HCT116 (cell line): ENCODE data around the gene PRR14. TPM values are rescaled to one million over a fixed set of nuclear protein-coding genes. Genes with fewer than 3 reads are reported as not detected.

ENCODE experiments used
- ATAC-seq: fragments of 200-7000 bp; cut with Tn5 transposase; 2 replicates; pipeline ENCODE4 v1.9.1; 2020; ENCODE audit warnings: mild to moderate bottlenecking, moderate library complexity
- BruUV-seq: library from RNA; stranded (reverse); fragments of 400-500 nt; replicated peaks from 2 replicates; lab custom pipeline; 2021; lab: Mats Ljungman, UMichigan
- CTCF ChIA-PET: fragments of 300-600 bp; sonication (Branson Sonifier 250); formaldehyde crosslinking; loops from one replicate; lab custom pipeline; 2021; ENCODE audit warnings: antibody characterized with exemption; lab: Charles Lee
- POLR2A ChIA-PET: fragments of 300-600, 350-600 bp; sonication (Branson Sonifier 250); formaldehyde crosslinking; loops from one replicate; lab custom pipeline; 2021; ENCODE audit warnings: antibody characterized with exemption; lab: Charles Lee
- RAD21 ChIA-PET, 2 experiments: fragments of 300-600 bp; sonication (Branson Sonifier 250); formaldehyde crosslinking; loops; one replicate each; lab custom pipeline; 2023; ENCODE audit warnings: low total read pairs in 2 of 2; ENCODE audit not compliant: uncharacterized antibody in 2 of 2, unreplicated experiment in 2 of 2, low non-redundant PET in 1 of 2; lab: Charles Lee
- DNase-seq: peaks from one replicate; pipeline ENCODE4 v3.0.0-alpha.2; 2010; ENCODE audit warnings: low read depth, low spot score
- H2AFZ ChIP-seq: fragments of 200-600 bp; shearing (Covaris generic), sonication (generic); 2 replicates; pipeline ENCODE4 v1.6.1; 2017; ENCODE audit warnings: low read depth, mixed run types, mixed read lengths, antibody characterized with exemption, low read length; ENCODE audit not compliant: poor library complexity, severe bottlenecking
- H3K27ac ChIP-seq: 2 replicates; pipeline ENCODE4 v1.5.1; 2012; ENCODE audit warnings: low read depth, low read length
- H3K27me3 ChIP-seq: fragments of 200-600 bp; sonication (generic); 2 replicates; pipeline ENCODE4 v1.6.1; 2016; ENCODE audit warnings: mixed run types, low read length, mixed read lengths; ENCODE audit not compliant: insufficient read depth
- H3K36me3 ChIP-seq, 2 experiments: fragments of 200-500 bp in 1 of 2; fragments of 200-600 bp in 1 of 2; sonication (Bioruptor generic) in 1 of 2; sonication (generic) in 1 of 2; 2 replicates each; pipeline versions ENCODE4 v1.5.1 to v1.6.1; 2014 to 2016; ENCODE audit warnings: low read length in 2 of 2, inconsistent platforms in 1 of 2, mixed read lengths in 1 of 2, mixed run types in 1 of 2; ENCODE audit not compliant: insufficient read depth in 2 of 2, control insufficient read depth in 1 of 2
- H3K4me1 ChIP-seq, 2 experiments: fragments of 200-600 bp in 1 of 2; sonication (generic) in 1 of 2; 2 replicates each; pipeline versions ENCODE4 v1.5.1 to v1.6.1; 2012 to 2017; ENCODE audit warnings: low read length in 2 of 2, inconsistent platforms in 1 of 2, mild to moderate bottlenecking in 1 of 2, mixed read lengths in 1 of 2, mixed run types in 1 of 2, moderate library complexity in 1 of 2; ENCODE audit not compliant: insufficient read depth in 2 of 2, control insufficient read depth in 1 of 2
- H3K4me2 ChIP-seq: fragments of 200-600 bp; sonication (generic); 2 replicates; pipeline ENCODE4 v1.6.1; 2017; ENCODE audit warnings: mixed run types, low read length, mixed read lengths
- H3K4me3 ChIP-seq, 2 experiments: fragments of 200-600 bp in 1 of 2; sonication (generic) in 1 of 2; replicated peaks in 1 of 2; 2 replicates each; pipeline ENCODE4 v1.5.1; 2011 to 2016; ENCODE audit warnings: low read length in 2 of 2, control low read depth in 1 of 2, low read depth in 1 of 2, mild to moderate bottlenecking in 1 of 2, mixed read lengths in 1 of 2, mixed run types in 1 of 2
- H3K79me2 ChIP-seq: fragments of 200-600 bp; sonication (generic); 2 replicates; pipeline ENCODE4 v1.6.1; 2017; ENCODE audit warnings: mild to moderate bottlenecking, mixed run types, low read length, moderate library complexity, mixed read lengths; ENCODE audit not compliant: insufficient read depth
- H3K9ac ChIP-seq: fragments of 200-600 bp; sonication (generic); 2 replicates; pipeline ENCODE4 v1.6.1; 2016; ENCODE audit warnings: low read length, mixed read lengths
- H3K9me2 ChIP-seq: fragments of 200-600 bp; sonication (generic), shearing (Covaris generic); 2 replicates; pipeline ENCODE4 v1.6.1; 2017; ENCODE audit warnings: mixed run types, mild to moderate bottlenecking, moderate library complexity; ENCODE audit not compliant: insufficient read depth
- H3K9me3 ChIP-seq, 2 experiments: fragments of 200-500 bp in 1 of 2; fragments of 200-600 bp in 1 of 2; sonication (Bioruptor generic) in 1 of 2; sonication (generic) in 1 of 2; 2 replicates each; pipeline ENCODE4 v1.6.1; 2014 to 2017; ENCODE audit warnings: low read length in 2 of 2, mixed read lengths in 2 of 2, inconsistent platforms in 1 of 2, low read depth in 1 of 2, mild to moderate bottlenecking in 1 of 2, mixed run types in 1 of 2, moderate library complexity in 1 of 2; ENCODE audit not compliant: control insufficient read depth in 1 of 2, insufficient read depth in 1 of 2
- H4K20me1 ChIP-seq: fragments of 200-600 bp; sonication (generic), shearing (Covaris generic); 2 replicates; pipeline ENCODE4 v1.6.1; 2017; ENCODE audit warnings: mixed run types, mild to moderate bottlenecking, moderate library complexity; ENCODE audit not compliant: insufficient read depth
- CBX3 ChIP-seq: IDR thresholded peaks from 2 replicates; pipeline ENCODE4 v1.6.1; 2012; ENCODE audit warnings: low read depth
- EZH2phosphoT487 ChIP-seq: fragments of 200-600 bp; IDR thresholded peaks from 2 replicates; pipeline ENCODE4 v1.6.1; 2018; ENCODE audit warnings: antibody characterized with exemption, borderline replicate concordance
- SRF ChIP-seq: IDR thresholded peaks from 2 replicates; pipeline ENCODE4 v1.6.1; 2012; ENCODE audit warnings: low read depth
- TCF7L2 ChIP-seq: IDR thresholded peaks from 2 replicates; pipeline ENCODE4 v1.7.0; 2011; ENCODE audit warnings: borderline replicate concordance, inconsistent platforms; ENCODE audit not compliant: insufficient read depth, insufficient read length; ENCODE audit errors: extremely low read depth
- YY1 ChIP-seq: IDR thresholded peaks from 2 replicates; pipeline ENCODE4 v1.6.1; 2011; ENCODE audit warnings: low read length, low read depth, moderate library complexity, mild to moderate bottlenecking; ENCODE audit not compliant: insufficient replicate concordance; ENCODE audit errors: extremely low read depth
- ZFX ChIP-seq: fragments of 450-650 bp; IDR thresholded peaks from 2 replicates; pipeline ENCODE4 v1.6.1; 2017
- intact Hi-C: fragments of 100-400 bp; cut with micrococcal nuclease; formaldehyde crosslinking; loops from 2 replicates; pipeline ENCODE4 v1.10.0; 2022
- total RNA-seq: library from RNA; stranded (reverse); gene quantifications from one replicate; pipeline ENCODE4 v1.2.1, GENCODE V29; 2021; ENCODE audit not compliant: unreplicated experiment

PRR14 gene
- total RNA-seq, 1 experiment from 2014 or later = 56.2 TPM

DNA sequence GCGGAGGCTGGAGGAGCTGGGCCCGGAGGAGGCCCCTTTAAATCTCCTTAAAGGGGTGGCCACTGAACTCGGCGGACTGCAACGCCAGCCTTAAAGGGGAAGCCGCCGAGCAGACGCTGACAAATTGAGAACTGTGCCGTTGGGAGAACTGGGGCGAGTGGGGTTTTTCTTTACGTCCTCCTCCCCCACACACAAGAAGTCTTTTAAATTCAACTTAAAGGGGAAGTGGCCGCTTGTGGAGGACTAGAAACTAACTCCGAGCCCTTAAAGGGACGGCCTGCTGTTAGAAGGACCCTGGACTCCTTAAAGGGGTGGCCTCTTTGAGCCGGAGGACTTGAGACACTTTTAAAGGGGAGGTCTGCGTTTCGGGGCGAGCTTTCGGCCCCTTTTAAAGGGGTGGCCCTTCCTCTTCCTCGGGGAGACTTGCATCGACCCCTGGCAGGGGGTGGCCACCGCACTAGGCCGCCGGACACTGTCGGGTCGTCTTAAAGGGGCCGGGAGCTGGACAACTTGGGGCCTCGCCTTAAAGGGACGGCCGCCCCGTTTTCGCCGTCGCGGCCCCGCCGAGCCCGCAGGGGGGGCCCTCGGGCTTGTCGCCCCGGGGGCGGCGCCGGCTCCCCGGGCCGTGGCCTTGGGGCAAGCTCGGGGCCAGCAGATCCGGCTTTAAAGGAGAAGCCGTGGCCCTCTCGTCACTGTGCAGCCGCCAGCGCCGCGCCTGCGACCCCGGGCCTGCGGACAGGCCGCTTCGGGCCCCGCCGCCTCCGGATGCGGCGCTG, 8.2 kb downstream of the PRR14 start (continued):
- TF ChIP-seq TCF7L2 = peak; percentile 65
- no peak for TF ChIP-seq CBX3
- peak; percentile 52 for TF ChIP-seq YY1

DNA sequence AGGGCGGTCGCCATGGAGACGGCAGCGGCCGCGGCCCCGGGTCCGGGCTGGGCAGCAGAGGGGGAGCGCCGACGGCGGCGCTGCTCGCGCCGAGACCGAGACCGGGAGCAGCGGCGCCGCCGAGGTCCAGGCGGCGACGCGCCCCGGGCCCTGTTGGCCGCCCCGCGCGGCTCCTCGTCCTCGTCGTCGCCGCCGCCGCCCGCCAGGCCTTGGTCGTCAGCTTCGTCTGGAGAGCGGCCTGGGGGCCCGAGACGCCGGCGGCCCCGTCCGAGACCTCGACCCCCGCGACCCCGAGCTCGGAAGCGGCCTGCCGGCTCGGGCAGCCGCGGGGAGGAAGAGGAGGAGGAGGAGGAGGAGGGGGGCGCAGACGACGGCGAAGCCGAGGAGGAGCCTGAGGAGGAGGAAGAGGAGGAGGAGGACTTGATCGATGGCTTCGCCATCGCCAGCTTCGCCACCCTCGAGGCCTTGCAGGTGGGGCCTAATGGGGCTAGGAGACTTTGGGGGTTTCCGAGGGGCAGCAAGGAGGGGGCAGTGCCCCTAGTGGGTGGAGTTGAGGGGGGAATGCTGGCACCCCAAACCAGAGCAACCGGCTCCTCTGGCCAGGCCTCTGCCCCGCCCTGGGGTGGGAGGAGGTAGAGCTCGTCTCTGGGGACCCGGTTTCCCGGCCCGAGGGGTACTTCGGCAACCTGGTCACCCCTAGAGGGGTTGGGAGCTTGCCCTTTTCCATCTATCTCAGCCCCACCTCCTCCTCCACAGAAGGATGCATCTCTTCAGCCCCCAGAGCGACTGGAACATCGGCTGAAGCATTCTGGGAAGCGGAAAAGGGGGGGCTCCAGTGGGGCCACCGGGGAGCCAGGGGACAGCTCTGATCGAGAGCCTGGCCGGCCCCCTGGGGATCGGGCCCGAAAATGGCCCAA, 9.0 kb downstream of the PRR14 start:
- CTCF ChIA-PET = interaction anchor here (1.0 to 2.4 kb wide), 4 partner anchors 9 to 230 kb away, joined by 3 to 9 read pairs (median 6); partner anchors contain the start of genes DCTPP1 and PRR14
- Histone ChIP-seq H3K4me1 (peaks cover 18 to 24% of the 10 kb centered on the region in 2 experiments), H3K4me3 (peak overlapping the region; percentile 88 to 94), H4K20me1 (no peaks in the 10 kb centered on the region), H2AFZ (no peak overlapping the region), H3K9me2 (no peaks in the 10 kb centered on the region), H3K9ac (peak overlapping the region; percentile 90), H3K27ac (peak overlapping the region; percentile 97), H3K79me2 (peaks cover 42% of the 10 kb centered on the region), H3K27me3 (no peaks in the 10 kb centered on the region), H3K4me2 (peak overlapping the region; percentile 80), H3K9me3 (no peaks in the 10 kb centered on the region), H3K36me3 (peaks cover 24 to 29% of the 10 kb centered on the region in 2 experiments)
- DNase-seq (no peak), ATAC-seq (0 out of 2 replicates have a peak, but pooled peaks have one; percentile 0)
- POLR2A ChIA-PET = interaction anchor here (1.5 kb wide), 1 partner anchor 37 kb away, joined by 3 read pairs; no protein-coding TSS in a partner anchor
- TF ChIP-seq SRF = no peak
- no peak for TF ChIP-seq EZH2phosphoT487
- peak; percentile 90 for TF ChIP-seq ZFX
- intact Hi-C loops = loop anchor here (2.0 kb wide), 1 partner anchor 39 kb away; the partner anchor contains the start of gene SRCAP
- RAD21 ChIA-PET = no interaction called here
- no TSS peak for BruUV-seq
